ENCODE data around the gene FUOM. TPM values are rescaled to one million over a fixed set of nuclear protein-coding genes. Genes with fewer than 3 reads are reported as not detected.

The FUOM gene
- total RNA-seq, 1 donor from 2014 or later: 13.0 TPM

GRCh38 chr10:133329491-133330202, 28.2 kb downstream of the FUOM start:
- H3K27me3 Mint-ChIP-seq (ENCODE audit: unreplicated experiment): peaks cover 15% of the 10 kb centered on the region
- H3K4me3 Mint-ChIP-seq (ENCODE audit: unreplicated experiment): no peak overlapping the region
- no peak overlapping the region for H3K27ac Mint-ChIP-seq (ENCODE audit: unreplicated experiment)
- H3K9me3 Mint-ChIP-seq (ENCODE audit: unreplicated experiment): peaks cover 5% of the 10 kb centered on the region
- H3K4me1 Mint-ChIP-seq (ENCODE audit: low read depth, unreplicated experiment): peaks cover 9% of the 10 kb centered on the region
- peaks cover 15% of the 10 kb centered on the region for H3K36me3 Mint-ChIP-seq (ENCODE audit: unreplicated experiment)
- TF ChIP-seq CTCF (IDR thresholded peaks at IDR 0.05; ENCODE audit: partially characterized antibody, unreplicated experiment): peak; percentile 97
- peak; percentile 93 for DNase-seq

- peaks cover 5% of the 10 kb centered on the region for H3K9me3 Mint-ChIP-seq (ENCODE audit: unreplicated experiment)
- TF ChIP-seq CTCF (IDR thresholded peaks at IDR 0.05; ENCODE audit: partially characterized antibody, unreplicated experiment): no peak
- H3K27ac Mint-ChIP-seq (ENCODE audit: unreplicated experiment): no peak overlapping the region
- H3K4me1 Mint-ChIP-seq (ENCODE audit: low read depth, unreplicated experiment): peaks cover 9% of the 10 kb centered on the region
- peaks cover 15% of the 10 kb centered on the region for H3K36me3 Mint-ChIP-seq (ENCODE audit: unreplicated experiment)
- peaks cover 15% of the 10 kb centered on the region for H3K27me3 Mint-ChIP-seq (ENCODE audit: unreplicated experiment)
- peak overlapping the region; percentile 41 for H3K4me3 Mint-ChIP-seq (ENCODE audit: unreplicated experiment)
- DNase-seq: no peak
Observed at GRCh38 chr10:133328358-133329343, 29.2 kb downstream of the FUOM start.

- H3K27me3 Mint-ChIP-seq (ENCODE audit: unreplicated experiment): peaks cover 10% of the 10 kb centered on the region
- H3K9me3 Mint-ChIP-seq (ENCODE audit: unreplicated experiment): peaks cover 3% of the 10 kb centered on the region
- no peak for DNase-seq
- no peak for TF ChIP-seq CTCF (IDR thresholded peaks at IDR 0.05; ENCODE audit: partially characterized antibody, unreplicated experiment)
- H3K27ac Mint-ChIP-seq (ENCODE audit: unreplicated experiment): no peak overlapping the region
- H3K36me3 Mint-ChIP-seq (ENCODE audit: unreplicated experiment): peaks cover 19% of the 10 kb centered on the region
- H3K4me1 Mint-ChIP-seq (ENCODE audit: low read depth, unreplicated experiment): peaks cover 9% of the 10 kb centered on the region
- no peak overlapping the region for H3K4me3 Mint-ChIP-seq (ENCODE audit: unreplicated experiment)
Observed at GRCh38 chr10:133327651-133328357, 30.0 kb downstream of the FUOM start.

- peaks cover 11% of the 10 kb centered on the region for H3K36me3 Mint-ChIP-seq (ENCODE audit: unreplicated experiment)
- H3K27ac Mint-ChIP-seq (ENCODE audit: unreplicated experiment): no peak overlapping the region
- peaks cover 3% of the 10 kb centered on the region for H3K9me3 Mint-ChIP-seq (ENCODE audit: unreplicated experiment)
- H3K4me3 Mint-ChIP-seq (ENCODE audit: unreplicated experiment): no peak overlapping the region
- peaks cover 4% of the 10 kb centered on the region for H3K27me3 Mint-ChIP-seq (ENCODE audit: unreplicated experiment)
- peaks cover 9% of the 10 kb centered on the region for H3K4me1 Mint-ChIP-seq (ENCODE audit: low read depth, unreplicated experiment)
- no peak for DNase-seq
- no peak for TF ChIP-seq CTCF (IDR thresholded peaks at IDR 0.05; ENCODE audit: partially characterized antibody, unreplicated experiment)
Observed at GRCh38 chr10:133326745-133327650, 30.8 kb downstream of the FUOM start.

Measured in glutamatergic neuron (in vitro differentiated cells).